HG02852 (cell line): ENCODE data around the gene SCN8A.

Experiments used
- ATAC-seq: cut with Tn5 transposase; IDR thresholded peaks from one replicate; pipeline ENCODE4 v1.9.1; 2021; ENCODE audit warnings: mild to moderate bottlenecking, moderate library complexity; ENCODE audit not compliant: unreplicated experiment

The SCN8A gene

GRCh38 chr12:51666696-51667095 is 75.7 kb downstream of the SCN8A start:
- no peak for ATAC-seq

GRCh38 chr12:51667269-51667668 is 76.2 kb downstream of the SCN8A start:
- ATAC-seq, result no peak

GRCh38 chr12:51669271-51669670 is 78.2 kb downstream of the SCN8A start:
- ATAC-seq, result no peak

GRCh38 chr12:51669996-51670395 is 79.0 kb downstream of the SCN8A start:
- no peak for ATAC-seq

GRCh38 chr12:51672334-51672733 is 81.3 kb downstream of the SCN8A start:
- no peak for ATAC-seq

- no peak for ATAC-seq
Measured at GRCh38 chr12:51675071-51675803, 84.2 kb downstream of the SCN8A start.

- no peak for ATAC-seq
Measured at GRCh38 chr12:51676875-51677274, 85.8 kb downstream of the SCN8A start.

GRCh38 chr12:51677284-51677968 is 86.4 kb downstream of the SCN8A start:
- no peak for ATAC-seq

- ATAC-seq, result no peak
Measured at GRCh38 chr12:51678086-51678724, 87.2 kb downstream of the SCN8A start.

GRCh38 chr12:51682981-51683380 is 91.9 kb downstream of the SCN8A start:
- ATAC-seq, result no peak

- ATAC-seq, result no peak
Measured at GRCh38 chr12:51683763-51684357, 92.8 kb downstream of the SCN8A start.

GRCh38 chr12:51686727-51687126 is 95.7 kb downstream of the SCN8A start:
- ATAC-seq, result no peak

GRCh38 chr12:51687177-51687576 is 96.1 kb downstream of the SCN8A start:
- no peak for ATAC-seq

- ATAC-seq, result no peak
Measured at GRCh38 chr12:51687614-51688013, 96.6 kb downstream of the SCN8A start.

- no peak for ATAC-seq
Measured at GRCh38 chr12:51689983-51690382, 99.0 kb downstream of the SCN8A start.

GRCh38 chr12:51692016-51692415 is 101.0 kb downstream of the SCN8A start:
- ATAC-seq, result no peak

- no peak for ATAC-seq
Measured at GRCh38 chr12:51693569-51693968, 102.5 kb downstream of the SCN8A start.

GRCh38 chr12:51694146-51694545 is 103.1 kb downstream of the SCN8A start:
- no peak for ATAC-seq

GRCh38 chr12:51695241-51696010 is 104.4 kb downstream of the SCN8A start:
- ATAC-seq, result no peak

GRCh38 chr12:51699219-51699618 is 108.2 kb downstream of the SCN8A start:
- no peak for ATAC-seq

- ATAC-seq, result no peak
Measured at GRCh38 chr12:51700887-51701286, 109.9 kb downstream of the SCN8A start.
